IMR-90 (cell line): ENCODE data around the gene ACACA. TPM values are rescaled to one million over a fixed set of nuclear protein-coding genes. Genes with fewer than 3 reads are reported as not detected.

Experiments used
- ATAC-seq: fragments of 200-7000 bp; cut with Tn5 transposase; 2 replicates; pipeline ENCODE4 v1.9.1; 2020; ENCODE audit warnings: low read depth, mild to moderate bottlenecking, moderate library complexity
- BruUV-seq: library from RNA; stranded (reverse); fragments of 400-500 nt; replicated peaks from 2 replicates; lab custom pipeline; 2021; lab: Mats Ljungman, UMichigan
- CTCF ChIA-PET: fragments of 300-600 bp; formaldehyde crosslinking; extraction: SDS; loops from one replicate; lab custom pipeline; 2021; ENCODE audit warnings: antibody characterized with exemption; lab: Yijun Ruan, JAX
- POLR2A ChIA-PET: fragments of 300-600 bp; sonication (Branson Sonifier 250); formaldehyde crosslinking; loops from one replicate; lab custom pipeline; 2022; ENCODE audit warnings: antibody characterized with exemption; ENCODE audit not compliant: unreplicated experiment; lab: Charles Lee
- DNase-seq: peaks from one replicate; pipeline ENCODE4 v3.0.0; 2013
- H2AFZ ChIP-seq: replicated peaks from 2 replicates; pipeline ENCODE3; 2013; ENCODE audit warnings: low read length, mild to moderate bottlenecking; ENCODE audit not compliant: poor library complexity
- H2AK5ac ChIP-seq: 2 replicates; pipeline ENCODE4 v1.6.1; 2013; ENCODE audit warnings: low read depth, low read length, inconsistent platforms
- H2AK9ac ChIP-seq: replicated peaks from 2 replicates; pipeline ENCODE3; 2013; ENCODE audit warnings: mild to moderate bottlenecking, low read depth, low read length, moderate library complexity; ENCODE audit not compliant: poor library complexity
- H2BK120ac ChIP-seq: 2 replicates; pipeline ENCODE4 v1.6.1; 2013; ENCODE audit warnings: low read depth, low read length, inconsistent platforms
- H2BK15ac ChIP-seq: 3 replicates; pipeline ENCODE4 v1.6.1; 2013; ENCODE audit warnings: low read depth, low read length, inconsistent platforms
- H2BK20ac ChIP-seq: 2 replicates; pipeline ENCODE4 v1.6.1; 2013; ENCODE audit warnings: low read depth, mild to moderate bottlenecking, inconsistent platforms, low read length, moderate library complexity
- H2BK5ac ChIP-seq: 2 replicates; pipeline ENCODE4 v1.6.1; 2013; ENCODE audit warnings: mild to moderate bottlenecking, low read depth, low read length, inconsistent platforms; ENCODE audit not compliant: poor library complexity, severe bottlenecking
- H3K14ac ChIP-seq: replicated peaks from 2 replicates; pipeline ENCODE4 v1.6.1; 2013; ENCODE audit warnings: low read depth, low read length, inconsistent platforms
- H3K18ac ChIP-seq: 2 replicates; pipeline ENCODE4 v1.6.1; 2013; ENCODE audit warnings: low read depth, low read length, control low read depth
- H3K23ac ChIP-seq: 2 replicates; pipeline ENCODE4 v1.6.1; 2013; ENCODE audit warnings: low read depth, low read length, inconsistent platforms
- H3K27ac ChIP-seq: 2 replicates; pipeline ENCODE4 v1.5.1; 2013; ENCODE audit warnings: mild to moderate bottlenecking, control low read depth, low read length; ENCODE audit not compliant: insufficient read depth
- H3K27me3 ChIP-seq: 2 replicates; pipeline ENCODE4 v1.6.1; 2013; ENCODE audit warnings: low read length; ENCODE audit not compliant: control insufficient read depth, insufficient read depth
- H3K36me3 ChIP-seq: 2 replicates; pipeline ENCODE4 v1.6.1; 2013; ENCODE audit warnings: low read length, mixed read lengths; ENCODE audit not compliant: control insufficient read depth, insufficient read depth
- H3K4ac ChIP-seq: 2 replicates; pipeline ENCODE4 v1.6.1; 2013; ENCODE audit warnings: low read depth, low read length, inconsistent platforms
- H3K4me1 ChIP-seq: 2 replicates; pipeline ENCODE4 v1.6.1; 2013; ENCODE audit warnings: low read length, mixed read lengths; ENCODE audit not compliant: control insufficient read depth, insufficient read depth
- H3K4me2 ChIP-seq: 2 replicates; pipeline ENCODE4 v1.6.1; 2013; ENCODE audit warnings: low read depth, mild to moderate bottlenecking, control low read depth, low read length, moderate library complexity
- H3K4me3 ChIP-seq: 2 replicates; pipeline ENCODE4 v1.5.1; 2013; ENCODE audit warnings: low read depth, mild to moderate bottlenecking, control low read depth, low read length, moderate library complexity; ENCODE audit not compliant: insufficient read depth
- H3K56ac ChIP-seq: 2 replicates; pipeline ENCODE4 v1.6.1; 2013; ENCODE audit warnings: low read length, inconsistent platforms; ENCODE audit not compliant: insufficient read depth; ENCODE audit errors: extremely low read depth
- H3K79me1 ChIP-seq, 2 experiments: 2 replicates each; pipeline ENCODE4 v1.6.1; 2013; ENCODE audit warnings: low read length in 2 of 2, inconsistent platforms in 1 of 2, low read depth in 1 of 2
- H3K9ac ChIP-seq: 2 replicates; pipeline ENCODE4 v1.6.1; 2013; ENCODE audit warnings: low read depth, low read length, control low read depth
- H3K9me1 ChIP-seq: 2 replicates; pipeline ENCODE4 v1.6.1; 2013; ENCODE audit warnings: low read length, inconsistent platforms; ENCODE audit not compliant: insufficient read depth
- H3K9me3 ChIP-seq: 2 replicates; pipeline ENCODE4 v1.6.1; 2013; ENCODE audit warnings: low read length; ENCODE audit not compliant: control insufficient read depth, insufficient read depth
- H4K20me1 ChIP-seq: 2 replicates; pipeline ENCODE4 v1.6.1; 2013; ENCODE audit warnings: low read length, inconsistent platforms; ENCODE audit not compliant: insufficient read depth
- H4K5ac ChIP-seq: 2 replicates; pipeline ENCODE4 v1.6.1; 2013; ENCODE audit warnings: mild to moderate bottlenecking, low read depth, low read length, control low read depth
- H4K8ac ChIP-seq, 2 experiments: 2 replicates each; pipeline ENCODE4 v1.6.1; 2013; ENCODE audit warnings: low read depth in 2 of 2, low read length in 2 of 2, control low read depth in 1 of 2, inconsistent platforms in 1 of 2
- H4K91ac ChIP-seq: 2 replicates; pipeline ENCODE4 v1.6.1; 2013; ENCODE audit warnings: low read depth, low read length, inconsistent platforms; ENCODE audit not compliant: insufficient read depth
- BHLHE40 ChIP-seq: fragments of 150-350 bp; IDR thresholded peaks from 2 replicates; pipeline ENCODE4 v1.6.1; 2016; ENCODE audit warnings: mild to moderate bottlenecking, low read depth, low read length
- CEBPB ChIP-seq: IDR thresholded peaks from 2 replicates; pipeline ENCODE4 v1.6.1; 2012; ENCODE audit warnings: low read depth, low read length, improper control_type of control experiment
- CHD1 ChIP-seq: IDR thresholded peaks from 2 replicates; pipeline ENCODE4 v1.6.1; 2012; ENCODE audit warnings: low read depth, low read length, improper control_type of control experiment
- FOS ChIP-seq: fragments of 150-350 bp; IDR thresholded peaks from 2 replicates; pipeline ENCODE4 v1.6.1; 2016; ENCODE audit warnings: low read depth, low read length
- MAFK ChIP-seq: IDR thresholded peaks from 2 replicates; pipeline ENCODE4 v1.6.1; 2012; ENCODE audit warnings: low read depth, low read length, improper control_type of control experiment
- MAZ ChIP-seq: IDR thresholded peaks from 2 replicates; pipeline ENCODE4 v1.6.1; 2012; ENCODE audit warnings: low read depth, mild to moderate bottlenecking, low read length, improper control_type of control experiment, moderate library complexity, borderline replicate concordance
- MXI1 ChIP-seq: IDR thresholded peaks from 2 replicates; pipeline ENCODE4 v1.6.1; 2012; ENCODE audit warnings: low read depth, mild to moderate bottlenecking, low read length, moderate library complexity, borderline replicate concordance
- NFE2L2 ChIP-seq: fragments of 150-350 bp; IDR thresholded peaks from 2 replicates; pipeline ENCODE4 v1.6.1; 2016; ENCODE audit warnings: low read depth, mild to moderate bottlenecking, low read length
- POLR2A ChIP-seq: IDR thresholded peaks from 2 replicates; pipeline ENCODE4 v1.6.1; 2012; ENCODE audit warnings: mild to moderate bottlenecking, low read depth, low read length
- RAD21 ChIP-seq: IDR thresholded peaks from 2 replicates; pipeline ENCODE4 v1.6.1; 2012; ENCODE audit warnings: low read length, improper control_type of control experiment
- RCOR1 ChIP-seq: IDR thresholded peaks from 2 replicates; pipeline ENCODE4 v1.6.1; 2012; ENCODE audit warnings: mild to moderate bottlenecking, low read length, improper control_type of control experiment; ENCODE audit not compliant: insufficient replicate concordance
- RFX5 ChIP-seq: IDR thresholded peaks from 2 replicates; pipeline ENCODE4 v1.8.0; 2012; ENCODE audit warnings: low read depth, mild to moderate bottlenecking, low read length, moderate library complexity
- SMC3 ChIP-seq: fragments of 150-350 bp; IDR thresholded peaks from 2 replicates; pipeline ENCODE4 v1.6.1; 2016; ENCODE audit warnings: low read depth, mild to moderate bottlenecking, antibody characterized with exemption, low read length, moderate library complexity
- WGBS, 2 experiments: methylation state at CpG; one replicate each; pipeline versions ENCODE4 v1.1.5 to v1.1.7; 2013; ENCODE audit warnings: missing lambda C conversion rate in 2 of 2; ENCODE audit not compliant: insufficient read length in 1 of 2; ENCODE audit errors: extremely low coverage in 2 of 2; 5-methylcytosine and 5-hydroxymethylcytosine counted together
- dilution Hi-C: fragments of 300-500 bp; cut with HindIII; formaldehyde crosslinking; loops from one replicate; pipeline ENCODE4 v1.14.3; 2018; ENCODE audit warnings: low sequenced_read_pairs; ENCODE audit not compliant: unreplicated experiment
- in situ Hi-C: fragments of 300-500 bp; cut with MboI; formaldehyde crosslinking; loops from 3 replicates; pipeline ENCODE4 v1.14.3; 2019; ENCODE audit warnings: low sequenced_read_pairs, inconsistent platforms, mixed read lengths
- intact Hi-C: fragments of 100-400 bp; cut with micrococcal nuclease; formaldehyde crosslinking; loops from 2 replicates; pipeline ENCODE4 v1.10.0; 2022
- polyA plus RNA-seq, 3 experiments: library from polyadenylated mRNA; depleted of rRNA; stranded (reverse); fragments of >200 nt; gene quantifications; 2 replicates each; pipeline ENCODE4 v1.2.3, GENCODE V29; 2012; ENCODE audit warnings: low replicate concordance in 1 of 3
- total RNA-seq: library from RNA; depleted of rRNA; stranded (reverse); fragments of >200 nt; gene quantifications from 2 replicates; pipeline ENCODE4 v1.2.3, GENCODE V29; 2012
- TF ChIP-seq, protein P1 (sequence below): fragments of 150-350 bp; IDR thresholded peaks from 2 replicates; pipeline ENCODE4 v1.6.1; 2017; ENCODE audit warnings: mild to moderate bottlenecking, antibody characterized with exemption, low read length, low read depth
- TF ChIP-seq, protein P2 (sequence below): fragments of 150-350 bp; IDR thresholded peaks from 2 replicates; pipeline ENCODE4 v1.6.1; 2016; ENCODE audit warnings: low read depth, mild to moderate bottlenecking, low read length, moderate library complexity, borderline replicate concordance
- TF ChIP-seq, protein P3 (sequence below): conservative IDR thresholded peaks from 2 replicates; pipeline ENCODE4 v1.5.1; 2012; ENCODE audit warnings: mild to moderate bottlenecking, low read depth, low read length, improper control_type of control experiment

Gene ACACA
- total and polyA plus RNA-seq, 2 of the 4 experiments (the other 2 are of a cell fraction): 21.3 to 39.1 TPM

DNA sequence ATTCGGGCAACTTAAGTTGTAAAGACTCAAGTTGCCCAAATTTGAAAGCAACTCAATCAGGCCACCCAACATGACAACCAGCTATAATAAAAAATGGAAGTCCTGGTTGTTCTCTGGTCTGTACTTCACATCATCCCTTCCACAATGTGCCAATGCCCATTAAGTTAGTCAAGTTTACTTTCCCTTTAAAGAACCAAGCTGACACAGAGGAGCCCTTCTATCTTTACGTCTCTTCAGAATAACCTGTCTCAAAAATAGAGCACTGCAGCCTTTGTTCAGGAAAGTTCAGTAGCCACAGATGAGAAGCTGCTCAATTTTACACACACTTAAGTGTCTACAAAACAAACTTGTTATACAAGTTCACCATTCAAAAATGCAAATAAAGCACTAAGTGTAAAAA, 106.0 kb downstream of the ACACA start:
- no peak overlapping the region for H4K5ac ChIP-seq
- CTCF ChIA-PET: no interaction called here
- no peaks in the 10 kb centered on the region for H3K36me3 ChIP-seq
- H2BK20ac ChIP-seq: no peak overlapping the region
- ATAC-seq (no peak), DNase-seq (no peak)
- H3K14ac ChIP-seq: no peak overlapping the region
- dilution Hi-C loops (no loop called here), intact Hi-C loops (no loop called here), in situ Hi-C loops (no loop called here)
- H4K20me1 ChIP-seq: 0 out of 2 replicates have a peak, but pooled peaks cover 2% of the 10 kb centered on the region
- POLR2A ChIA-PET: no interaction called here
- no peak overlapping the region for H4K91ac ChIP-seq
- H3K9me3 ChIP-seq: no peaks in the 10 kb centered on the region
- H3K4me1 ChIP-seq: peaks cover 5% of the 10 kb centered on the region
- no peak overlapping the region for H2AK5ac ChIP-seq
- no peak overlapping the region for H3K18ac ChIP-seq
- no peak overlapping the region for H2BK15ac ChIP-seq
- no peak overlapping the region for H3K4me2 ChIP-seq
- H3K4ac ChIP-seq: no peak overlapping the region
- no TSS peak for BruUV-seq
- WGBS, 2 experiments: 100% methylated on average over 1 of the region's 2 CpGs; no CpG with 5 or more reads in 1 of the 2 experiments
- H3K9ac ChIP-seq: no peak overlapping the region
- TF ChIP-seq MAZ (no peak), RCOR1 (no peak), POLR2A (no peak), BHLHE40 (no peak), MXI1 (no peak), MAFK (no peak), RFX5 (no peak), CHD1 (no peak), NFE2L2 (no peak), FOS (no peak), RAD21 (no peak), CEBPB (no peak), SMC3 (no peak)
- TF ChIP-seq, protein P1, sequence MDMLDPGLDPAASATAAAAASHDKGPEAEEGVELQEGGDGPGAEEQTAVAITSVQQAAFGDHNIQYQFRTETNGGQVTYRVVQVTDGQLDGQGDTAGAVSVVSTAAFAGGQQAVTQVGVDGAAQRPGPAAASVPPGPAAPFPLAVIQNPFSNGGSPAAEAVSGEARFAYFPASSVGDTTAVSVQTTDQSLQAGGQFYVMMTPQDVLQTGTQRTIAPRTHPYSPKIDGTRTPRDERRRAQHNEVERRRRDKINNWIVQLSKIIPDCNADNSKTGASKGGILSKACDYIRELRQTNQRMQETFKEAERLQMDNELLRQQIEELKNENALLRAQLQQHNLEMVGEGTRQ: no peak
- TF ChIP-seq, protein P2, sequence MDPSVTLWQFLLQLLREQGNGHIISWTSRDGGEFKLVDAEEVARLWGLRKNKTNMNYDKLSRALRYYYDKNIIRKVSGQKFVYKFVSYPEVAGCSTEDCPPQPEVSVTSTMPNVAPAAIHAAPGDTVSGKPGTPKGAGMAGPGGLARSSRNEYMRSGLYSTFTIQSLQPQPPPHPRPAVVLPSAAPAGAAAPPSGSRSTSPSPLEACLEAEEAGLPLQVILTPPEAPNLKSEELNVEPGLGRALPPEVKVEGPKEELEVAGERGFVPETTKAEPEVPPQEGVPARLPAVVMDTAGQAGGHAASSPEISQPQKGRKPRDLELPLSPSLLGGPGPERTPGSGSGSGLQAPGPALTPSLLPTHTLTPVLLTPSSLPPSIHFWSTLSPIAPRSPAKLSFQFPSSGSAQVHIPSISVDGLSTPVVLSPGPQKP: no peak
- TF ChIP-seq, protein P3, sequence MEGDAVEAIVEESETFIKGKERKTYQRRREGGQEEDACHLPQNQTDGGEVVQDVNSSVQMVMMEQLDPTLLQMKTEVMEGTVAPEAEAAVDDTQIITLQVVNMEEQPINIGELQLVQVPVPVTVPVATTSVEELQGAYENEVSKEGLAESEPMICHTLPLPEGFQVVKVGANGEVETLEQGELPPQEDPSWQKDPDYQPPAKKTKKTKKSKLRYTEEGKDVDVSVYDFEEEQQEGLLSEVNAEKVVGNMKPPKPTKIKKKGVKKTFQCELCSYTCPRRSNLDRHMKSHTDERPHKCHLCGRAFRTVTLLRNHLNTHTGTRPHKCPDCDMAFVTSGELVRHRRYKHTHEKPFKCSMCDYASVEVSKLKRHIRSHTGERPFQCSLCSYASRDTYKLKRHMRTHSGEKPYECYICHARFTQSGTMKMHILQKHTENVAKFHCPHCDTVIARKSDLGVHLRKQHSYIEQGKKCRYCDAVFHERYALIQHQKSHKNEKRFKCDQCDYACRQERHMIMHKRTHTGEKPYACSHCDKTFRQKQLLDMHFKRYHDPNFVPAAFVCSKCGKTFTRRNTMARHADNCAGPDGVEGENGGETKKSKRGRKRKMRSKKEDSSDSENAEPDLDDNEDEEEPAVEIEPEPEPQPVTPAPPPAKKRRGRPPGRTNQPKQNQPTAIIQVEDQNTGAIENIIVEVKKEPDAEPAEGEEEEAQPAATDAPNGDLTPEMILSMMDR: no peak
- no peak overlapping the region for H2AFZ ChIP-seq
- H4K8ac ChIP-seq: no peak overlapping the region
- H3K23ac ChIP-seq: no peak overlapping the region
- H2BK5ac ChIP-seq: no peak overlapping the region
- H3K56ac ChIP-seq: no peak overlapping the region
- H3K79me1 ChIP-seq: peaks cover 0 to 27% of the 10 kb centered on the region in 2 experiments; a peak in 3 of 4 replicates
- peaks cover 3% of the 10 kb centered on the region for H3K9me1 ChIP-seq
- no peak overlapping the region for H2BK120ac ChIP-seq
- no peak overlapping the region for H3K27ac ChIP-seq
- H3K27me3 ChIP-seq: no peaks in the 10 kb centered on the region
- no peak overlapping the region for H3K4me3 ChIP-seq
- no peak overlapping the region for H2AK9ac ChIP-seq
